ENCODE data around the gene SVIL. TPM values are rescaled to one million over a fixed set of nuclear protein-coding genes. Genes with fewer than 3 reads are reported as not detected.
"Not testable (repeated sequence)": the region's sequence is repeated elsewhere in the genome, so short reads cannot be mapped to it uniquely, and the experiment has no call there.

SVIL gene
- total and polyA plus RNA-seq, 4 donors, result 68.4 to 374 (median 211) TPM

GRCh38 chr10:29524720-29525119, 110.1 kb downstream of the SVIL start:
- DNase-seq (no peak), ATAC-seq (ENCODE audit: low FRiP score) (no peak)
- Histone ChIP-seq H3K27ac (ENCODE audit: low read depth in 1 of 2, low read length in 2 of 2) (peak overlapping the region; percentile 30 to 53), H3K4me1 (ENCODE audit: control insufficient read depth in 1 of 2, insufficient read depth in 2 of 2, low read length in 2 of 2) (no peaks in the 10 kb centered on the region), H3K9me3 (ENCODE audit: control insufficient read depth, low read length) (no peaks in the 10 kb centered on the region), H3K4me3 (ENCODE audit: low read length in 2 of 2) (no peak overlapping the region), H3K36me3 (ENCODE audit: control insufficient read depth in 1 of 2, insufficient read depth in 2 of 2, low read length in 1 of 2) (peaks cover 8 to 9% of the 10 kb centered on the region in 2 donors), H3K27me3 (ENCODE audit: control insufficient read depth in 1 of 2, insufficient read depth in 2 of 2, low read length in 1 of 2) (no peaks in the 10 kb centered on the region)
- intact Hi-C loops (cut with DNase I), result loop anchor here in 1 of 2 donors (5.0 kb wide), 1 partner anchor 73 kb away; no protein-coding TSS in a partner anchor
- WGBS, 2 donors, result 72 to 78% methylated on average over 9 of the region's 9 CpGs

GRCh38 chr10:29524294-29524693, 110.5 kb downstream of the SVIL start:
- WGBS, 2 donors, result 77 to 81% methylated on average over 7 of the region's 7 CpGs
- intact Hi-C loops (cut with DNase I), result loop anchor here in 1 of 2 donors (5.0 kb wide), 1 partner anchor 73 kb away; no protein-coding TSS in a partner anchor
- ATAC-seq (ENCODE audit: low FRiP score) (no peak), DNase-seq (no peak)
- H3K27me3 ChIP-seq (ENCODE audit: control insufficient read depth in 1 of 2, insufficient read depth in 2 of 2, low read length in 1 of 2), result no peaks in the 10 kb centered on the region
- H3K27ac ChIP-seq (ENCODE audit: low read depth in 1 of 2, low read length in 2 of 2), result peak overlapping the region in 1 of 2 donors; percentile 30
- H3K36me3 ChIP-seq (ENCODE audit: control insufficient read depth in 1 of 2, insufficient read depth in 2 of 2, low read length in 1 of 2), result peaks cover 8% of the 10 kb centered on the region in 2 donors
- H3K4me1 ChIP-seq (ENCODE audit: control insufficient read depth in 1 of 2, insufficient read depth in 2 of 2, low read length in 2 of 2), result no peaks in the 10 kb centered on the region
- H3K4me3 ChIP-seq (ENCODE audit: low read length in 2 of 2), result no peak overlapping the region
- no peaks in the 10 kb centered on the region for H3K9me3 ChIP-seq (ENCODE audit: control insufficient read depth, low read length)

DNA sequence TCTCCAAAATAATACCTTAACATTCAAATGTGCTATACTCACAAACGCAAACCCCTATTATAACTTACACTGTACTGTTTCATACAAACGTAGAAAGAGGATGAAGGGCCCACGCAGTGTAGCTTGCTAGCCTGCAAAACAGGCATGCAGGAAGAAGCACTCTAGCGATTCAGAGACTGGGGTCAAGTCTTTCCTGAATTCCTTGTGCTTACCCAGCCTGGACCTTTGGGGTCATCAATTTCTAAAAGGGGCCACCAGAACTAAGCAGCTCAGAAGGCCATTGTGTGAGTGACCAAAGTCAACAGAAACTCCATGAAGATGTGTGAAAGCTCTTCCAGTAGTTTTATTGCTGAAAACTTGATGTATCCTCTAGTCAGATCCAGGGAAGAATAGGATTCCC, 111.9 kb downstream of the SVIL start:
- Histone ChIP-seq H3K4me3 (ENCODE audit: low read length in 2 of 2) (no peak overlapping the region), H3K9me3 (ENCODE audit: control insufficient read depth, low read length) (no peaks in the 10 kb centered on the region), H3K36me3 (ENCODE audit: control insufficient read depth in 1 of 2, insufficient read depth in 2 of 2, low read length in 1 of 2) (peaks cover 6 to 8% of the 10 kb centered on the region in 2 donors), H3K4me1 (ENCODE audit: control insufficient read depth in 1 of 2, insufficient read depth in 2 of 2, low read length in 2 of 2) (no peaks in the 10 kb centered on the region), H3K27me3 (ENCODE audit: control insufficient read depth in 1 of 2, insufficient read depth in 2 of 2, low read length in 1 of 2) (no peaks in the 10 kb centered on the region), H3K27ac (ENCODE audit: low read depth in 1 of 2, low read length in 2 of 2) (peak overlapping the region; percentile 0 to 66)
- ATAC-seq (ENCODE audit: low FRiP score) (no peak), DNase-seq (no peak)
- intact Hi-C loops (cut with DNase I), result loop anchor here in 1 of 2 donors (5.0 kb wide), 1 partner anchor 74 kb away; no protein-coding TSS in a partner anchor
- 23 to 26% methylated on average over 4 of the region's 4 CpGs for WGBS, 2 donors

DNA sequence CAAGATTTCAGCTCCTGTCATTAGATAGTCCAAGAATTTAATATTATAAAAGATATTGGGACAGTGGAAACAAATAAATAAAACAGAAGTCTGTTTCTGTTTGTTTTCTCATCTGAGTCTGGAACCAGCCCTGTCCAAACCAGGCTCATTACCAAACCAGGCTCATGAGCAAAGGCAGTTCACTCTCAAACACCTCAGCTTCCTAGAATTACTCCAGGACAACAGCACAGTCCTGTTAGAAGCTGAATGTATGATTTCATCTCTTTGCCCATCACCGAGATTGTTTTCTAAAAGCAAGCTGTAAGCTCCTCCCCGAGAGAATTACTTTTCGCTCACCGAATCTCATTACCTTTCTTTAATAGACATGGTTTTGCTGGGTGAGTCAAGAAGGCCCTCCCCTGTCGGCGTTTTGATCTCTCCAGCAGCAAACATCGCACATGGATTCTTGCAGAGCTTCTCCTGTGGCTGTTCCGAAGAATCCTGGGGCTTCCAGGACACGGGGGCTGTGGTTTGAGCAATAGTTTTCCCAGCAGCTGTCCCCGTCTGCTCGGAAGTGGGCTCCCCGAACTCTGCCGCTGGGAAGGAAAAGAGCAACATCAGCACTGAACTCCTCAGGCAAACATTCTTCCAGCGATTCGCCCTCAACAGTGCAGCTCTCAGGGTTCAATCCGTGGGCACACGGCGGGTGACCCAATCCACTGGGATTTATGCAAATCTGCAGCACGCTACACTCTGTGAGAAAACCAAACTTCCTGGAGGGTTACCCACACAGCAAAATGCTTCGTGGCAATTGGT, 112.5 kb downstream of the SVIL start:
- Histone ChIP-seq H3K27ac (ENCODE audit: low read depth in 1 of 2, low read length in 2 of 2) (peak overlapping the region; percentile 1 to 2), H3K27me3 (ENCODE audit: control insufficient read depth in 1 of 2, insufficient read depth in 2 of 2, low read length in 1 of 2) (no peaks in the 10 kb centered on the region), H3K9me3 (ENCODE audit: control insufficient read depth, low read length) (no peaks in the 10 kb centered on the region), H3K4me3 (ENCODE audit: low read length in 2 of 2) (no peak overlapping the region), H3K4me1 (ENCODE audit: control insufficient read depth in 1 of 2, insufficient read depth in 2 of 2, low read length in 2 of 2) (no peaks in the 10 kb centered on the region), H3K36me3 (ENCODE audit: control insufficient read depth in 1 of 2, insufficient read depth in 2 of 2, low read length in 1 of 2) (peaks cover 6 to 8% of the 10 kb centered on the region in 2 donors)
- WGBS, 2 donors, result 10 to 15% methylated on average over 20 of the region's 20 CpGs
- ATAC-seq (ENCODE audit: low FRiP score) (peak; percentile 53), DNase-seq (no peak)
- intact Hi-C loops (cut with DNase I), result loop anchor here in 1 of 2 donors (5.0 kb wide), 1 partner anchor 75 kb away; no protein-coding TSS in a partner anchor

DNA sequence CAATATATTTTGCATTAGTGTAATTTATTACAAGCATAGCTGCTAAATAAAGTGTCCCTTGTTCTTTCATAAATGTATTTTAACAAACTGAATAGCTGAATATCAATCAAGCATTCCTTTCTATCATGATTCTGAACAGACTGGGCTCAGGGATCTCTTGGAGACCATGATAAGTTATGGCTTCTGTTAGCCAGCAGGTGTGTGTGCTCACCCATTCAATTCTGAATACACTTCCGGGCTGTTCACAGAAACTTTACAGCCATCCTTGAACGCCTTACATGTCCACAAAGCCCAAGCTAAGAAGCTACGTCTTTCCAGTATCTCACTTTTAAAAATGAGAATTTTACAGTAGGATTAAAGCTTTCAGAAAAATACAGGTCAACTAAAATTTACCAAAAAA, 115.1 kb downstream of the SVIL start:
- 78 to 86% methylated on average over 3 of the region's 3 CpGs for WGBS, 2 donors
- ATAC-seq (ENCODE audit: low FRiP score), result no peak
- intact Hi-C loops (cut with DNase I), result loop anchor here in 1 of 2 donors (5.0 to 10.0 kb wide), 3 partner anchors 78 to 485 kb away; no protein-coding TSS in a partner anchor

GRCh38 chr10:29517352-29517923, 117.3 kb downstream of the SVIL start:
- Histone ChIP-seq H3K36me3 (ENCODE audit: control insufficient read depth in 1 of 2, insufficient read depth in 2 of 2, low read length in 1 of 2) (no peaks in the 10 kb centered on the region), H3K9me3 (ENCODE audit: control insufficient read depth, low read length) (no peaks in the 10 kb centered on the region), H3K4me3 (ENCODE audit: low read length in 2 of 2) (no peak overlapping the region), H3K27me3 (ENCODE audit: control insufficient read depth in 1 of 2, insufficient read depth in 2 of 2, low read length in 1 of 2) (no peaks in the 10 kb centered on the region), H3K27ac (ENCODE audit: low read depth in 1 of 2, low read length in 2 of 2) (no peak overlapping the region), H3K4me1 (ENCODE audit: control insufficient read depth in 1 of 2, insufficient read depth in 2 of 2, low read length in 2 of 2) (peaks cover 0 to 2% of the 10 kb centered on the region in 2 donors)
- intact Hi-C loops (cut with DNase I), result loop anchor here in 1 of 2 donors (10.0 kb wide), 2 partner anchors 357 to 487 kb away; no protein-coding TSS in a partner anchor
- no peak for ATAC-seq (ENCODE audit: low FRiP score)
- 71 to 76% methylated on average over 8 of the region's 8 CpGs for WGBS, 2 donors
- no peak for DNase-seq

More for the DNA sequence above, 115.1 kb downstream of the SVIL start:
- no peak for DNase-seq
- Histone ChIP-seq H3K4me3 (ENCODE audit: low read length in 2 of 2) (no peak overlapping the region), H3K9me3 (ENCODE audit: control insufficient read depth, low read length) (no peaks in the 10 kb centered on the region), H3K27me3 (ENCODE audit: control insufficient read depth in 1 of 2, insufficient read depth in 2 of 2, low read length in 1 of 2) (no peaks in the 10 kb centered on the region), H3K36me3 (ENCODE audit: control insufficient read depth in 1 of 2, insufficient read depth in 2 of 2, low read length in 1 of 2) (peaks cover 6% of the 10 kb centered on the region in 2 donors), H3K27ac (ENCODE audit: low read depth in 1 of 2, low read length in 2 of 2) (no peak overlapping the region), H3K4me1 (ENCODE audit: control insufficient read depth in 1 of 2, insufficient read depth in 2 of 2, low read length in 2 of 2) (peaks cover 0 to 2% of the 10 kb centered on the region in 2 donors)

- 24 to 28% methylated on average over 17 to 19 of the region's 19 CpGs for WGBS, 2 donors
- H3K4me3 ChIP-seq (ENCODE audit: low read length in 2 of 2); H3K27me3 ChIP-seq (ENCODE audit: control insufficient read depth in 1 of 2, insufficient read depth in 2 of 2, low read length in 1 of 2); H3K36me3 ChIP-seq (ENCODE audit: control insufficient read depth in 1 of 2, insufficient read depth in 2 of 2, low read length in 1 of 2); H3K9me3 ChIP-seq (ENCODE audit: control insufficient read depth, low read length); DNase-seq; H3K4me1 ChIP-seq (ENCODE audit: control insufficient read depth in 1 of 2, insufficient read depth in 2 of 2, low read length in 2 of 2): not testable (repeated sequence)
- intact Hi-C loops (cut with DNase I), result loop anchor here in 1 of 2 donors (10.0 kb wide), 2 partner anchors 358 to 488 kb away; no protein-coding TSS in a partner anchor
- peak overlapping the region in 1 of 2 donors; percentile 30 for H3K27ac ChIP-seq (ENCODE audit: low read depth in 1 of 2, low read length in 2 of 2)
- ATAC-seq (ENCODE audit: low FRiP score), result peak; percentile 23
Observed at GRCh38 chr10:29516309-29516932, 118.3 kb downstream of the SVIL start.

GRCh38 chr10:29515879-29516278, 118.9 kb downstream of the SVIL start:
- H3K4me1 ChIP-seq (ENCODE audit: control insufficient read depth in 1 of 2, insufficient read depth in 2 of 2, low read length in 2 of 2); DNase-seq; H3K4me3 ChIP-seq (ENCODE audit: low read length in 2 of 2); ATAC-seq (ENCODE audit: low FRiP score); H3K9me3 ChIP-seq (ENCODE audit: control insufficient read depth, low read length); H3K27me3 ChIP-seq (ENCODE audit: control insufficient read depth in 1 of 2, insufficient read depth in 2 of 2, low read length in 1 of 2); H3K36me3 ChIP-seq (ENCODE audit: control insufficient read depth in 1 of 2, insufficient read depth in 2 of 2, low read length in 1 of 2): not testable (repeated sequence)
- WGBS, 2 donors, result 35 to 39% methylated on average over 12 of the region's 12 CpGs
- peak overlapping the region in 1 of 2 donors; percentile 30 for H3K27ac ChIP-seq (ENCODE audit: low read depth in 1 of 2, low read length in 2 of 2)
- intact Hi-C loops (cut with DNase I), result loop anchor here in 1 of 2 donors (10.0 kb wide), 2 partner anchors 359 to 489 kb away; no protein-coding TSS in a partner anchor
